DND-41 (cell line): ENCODE results near the gene TEKT2.
A peak's percentile ranks its signal among the peaks of the same experiment; 100 is the strongest.

ENCODE experiments used
- ATAC-seq: fragments of 200-7000 bp; cut with Tn5 transposase; 3 replicates; pipeline ENCODE4 v1.9.1; 2021; ENCODE audit warnings: low read depth; ENCODE audit not compliant: insufficient read depth
- DNase-seq: peaks from one replicate; pipeline ENCODE4 v3.0.0-alpha.2; 2020
- H2AFZ ChIP-seq: 2 replicates; pipeline ENCODE4 v1.6.0; 2012; ENCODE audit warnings: low read depth, low read length
- H3K27ac ChIP-seq: 2 replicates; pipeline ENCODE4 v1.5.1; 2012; ENCODE audit warnings: low read length, inconsistent platforms
- H3K27me3 ChIP-seq: fragments of 200-600 bp; sonication (generic); 2 replicates; pipeline ENCODE4 v1.6.0; 2012; ENCODE audit warnings: low read length, mild to moderate bottlenecking, inconsistent platforms; ENCODE audit not compliant: insufficient read depth, poor library complexity
- H3K36me3 ChIP-seq: 2 replicates; pipeline ENCODE4 v1.5.1; 2012; ENCODE audit warnings: low read length, inconsistent platforms; ENCODE audit not compliant: insufficient read depth
- H3K4me1 ChIP-seq: 2 replicates; pipeline ENCODE4 v1.5.1; 2012; ENCODE audit warnings: mild to moderate bottlenecking, low read length; ENCODE audit not compliant: insufficient read depth
- H3K4me2 ChIP-seq: 2 replicates; pipeline ENCODE4 v1.6.0; 2012; ENCODE audit warnings: mild to moderate bottlenecking, moderate library complexity, low read length, inconsistent platforms; ENCODE audit not compliant: insufficient read depth
- H3K4me3 ChIP-seq, 2 experiments: fragments of 200-600 bp in 1 of 2; shearing (Covaris generic) in 1 of 2; 2 replicates each; pipeline ENCODE4 v1.5.1; 2012 to 2016; ENCODE audit warnings: inconsistent platforms in 2 of 2, low read length in 2 of 2, mild to moderate bottlenecking in 2 of 2, low read depth in 1 of 2, moderate library complexity in 1 of 2
- H3K79me2 ChIP-seq: 2 replicates; pipeline ENCODE4 v1.6.0; 2012; ENCODE audit warnings: low read length, inconsistent platforms; ENCODE audit not compliant: insufficient read depth
- H3K9ac ChIP-seq: 2 replicates; pipeline ENCODE4 v1.6.0; 2012; ENCODE audit warnings: low read depth, mild to moderate bottlenecking, inconsistent platforms, low read length, moderate library complexity
- H3K9me3 ChIP-seq: 2 replicates; pipeline ENCODE4 v1.5.1; 2012; ENCODE audit warnings: low read length, moderate library complexity, mild to moderate bottlenecking, inconsistent platforms; ENCODE audit not compliant: insufficient read depth, severe bottlenecking
- H4K20me1 ChIP-seq: 2 replicates; pipeline ENCODE4 v1.6.0; 2012; ENCODE audit warnings: low read length; ENCODE audit not compliant: insufficient read depth
- CTCF ChIP-seq: IDR thresholded peaks from 2 replicates; pipeline ENCODE4 v1.5.1; 2012; ENCODE audit warnings: borderline replicate concordance, low read length, moderate library complexity, mild to moderate bottlenecking; ENCODE audit not compliant: poor library complexity, severe bottlenecking; ENCODE audit errors: extremely low read depth
- EZH2 ChIP-seq: IDR thresholded peaks from 3 replicates; pipeline ENCODE4 v1.6.1; 2012; ENCODE audit warnings: borderline replicate concordance, low read depth, mild to moderate bottlenecking, moderate library complexity, low read length, inconsistent platforms; ENCODE audit not compliant: severe bottlenecking

Gene TEKT2

DNA sequence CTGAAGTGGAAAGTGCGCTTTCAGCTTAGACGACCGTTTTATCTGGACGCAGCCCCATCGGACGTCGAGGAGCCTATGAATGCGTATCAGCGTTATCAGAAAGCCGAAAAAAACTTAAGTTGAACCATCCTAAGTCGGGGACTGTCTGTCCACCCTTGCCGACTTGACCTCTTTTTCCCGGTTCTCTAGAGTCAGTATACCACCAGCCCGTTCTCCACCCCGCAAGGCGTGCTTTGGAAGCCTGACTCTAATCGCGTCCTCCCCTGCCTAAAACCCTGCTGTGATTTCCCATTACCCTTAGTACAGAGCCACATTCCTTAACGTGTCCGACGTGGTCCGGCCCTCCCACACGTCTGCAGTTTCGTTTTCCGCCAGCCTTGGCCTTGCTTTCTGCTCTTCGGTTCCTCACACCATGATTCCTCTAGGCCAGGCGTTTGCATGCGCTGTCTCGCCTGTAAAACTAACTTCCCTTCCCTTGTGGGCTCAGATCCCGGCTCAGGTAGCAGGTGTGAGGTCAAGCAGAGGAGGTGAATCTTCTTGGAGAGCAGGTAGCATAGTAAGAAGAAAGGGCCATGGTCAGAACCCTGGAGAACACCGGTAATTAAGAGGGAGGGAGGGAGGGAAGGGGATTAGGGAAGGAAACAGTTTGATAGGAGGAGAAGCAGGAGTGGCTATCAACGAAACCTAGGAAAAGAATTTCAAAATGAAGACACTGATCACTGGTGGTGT lies 5.7 kb downstream of the TEKT2 start:
- peak overlapping the region; percentile 96 for H2AFZ ChIP-seq
- H3K9me3 ChIP-seq: no peaks in the 10 kb centered on the region
- H3K36me3 ChIP-seq: peaks cover 41% of the 10 kb centered on the region
- peaks cover 37% of the 10 kb centered on the region for H3K4me1 ChIP-seq
- H3K4me2 ChIP-seq: peak overlapping the region; percentile 96
- peak; percentile 43 for DNase-seq
- H4K20me1 ChIP-seq: peaks cover 25% of the 10 kb centered on the region
- ATAC-seq: peak; percentile 33; the same call in 1 of the 3 replicates
- peaks cover 4% of the 10 kb centered on the region for H3K27me3 ChIP-seq
- TF ChIP-seq EZH2: no peak
- no peak for TF ChIP-seq CTCF
- H3K27ac ChIP-seq: peak overlapping the region; percentile 78
- peak overlapping the region; percentile 65 to 85 for H3K4me3 ChIP-seq
- peaks cover 40% of the 10 kb centered on the region for H3K79me2 ChIP-seq
- H3K9ac ChIP-seq: peak overlapping the region; percentile 83

DNA sequence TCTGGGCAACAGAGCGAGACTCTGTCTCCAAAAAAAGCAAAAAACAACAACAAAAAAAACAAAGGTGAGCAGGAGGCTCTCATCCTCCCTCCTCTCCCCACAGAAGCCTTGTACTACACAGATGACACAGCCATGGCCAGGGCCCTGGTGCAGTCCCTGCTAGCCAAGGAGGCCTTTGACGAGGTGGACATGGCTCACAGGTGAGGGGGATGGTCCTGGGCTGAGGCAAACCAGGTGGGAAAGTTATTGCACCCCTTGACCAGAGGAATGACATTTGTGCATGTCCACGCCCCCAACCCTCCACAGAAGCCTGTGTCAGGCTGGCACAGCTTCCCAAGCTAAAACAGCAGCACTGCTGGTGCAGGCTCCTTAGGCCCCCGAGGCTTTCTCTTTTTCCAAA lies 7.2 kb downstream of the TEKT2 start:
- Histone ChIP-seq H3K79me2 (peaks cover 40% of the 10 kb centered on the region), H3K4me3 (no peak overlapping the region), H3K27ac (no peak overlapping the region), H4K20me1 (peaks cover 25% of the 10 kb centered on the region), H3K9me3 (no peaks in the 10 kb centered on the region), H3K4me1 (peaks cover 37% of the 10 kb centered on the region), H3K27me3 (no peaks in the 10 kb centered on the region), H3K4me2 (peak overlapping the region; percentile 38; the same call in 1 of the 2 replicates), H3K9ac (no peak overlapping the region), H2AFZ (no peak overlapping the region), H3K36me3 (peaks cover 51% of the 10 kb centered on the region)
- DNase-seq (no peak), ATAC-seq (no peak)
- no peak for TF ChIP-seq CTCF
- no peak for TF ChIP-seq EZH2

DNA sequence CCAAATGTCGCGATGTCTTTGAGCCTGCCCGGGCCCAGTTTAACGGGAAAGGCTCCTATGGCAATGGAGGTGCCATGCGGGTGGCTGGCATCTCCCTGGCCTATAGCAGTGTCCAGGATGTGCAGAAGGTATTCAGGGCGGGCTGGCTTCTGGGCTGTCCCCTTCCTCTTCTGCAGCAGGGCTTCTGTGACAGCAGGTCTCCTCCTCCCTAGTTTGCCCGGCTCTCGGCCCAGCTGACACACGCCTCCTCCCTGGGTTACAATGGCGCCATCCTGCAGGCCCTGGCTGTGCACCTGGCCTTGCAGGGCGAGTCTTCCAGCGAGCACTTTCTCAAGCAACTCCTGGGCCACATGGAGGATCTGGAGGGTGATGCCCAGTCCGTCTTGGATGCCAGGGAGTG lies 7.8 kb downstream of the TEKT2 start:
- H2AFZ ChIP-seq: no peak overlapping the region
- no peak for DNase-seq
- peaks cover 40% of the 10 kb centered on the region for H3K79me2 ChIP-seq
- no peak overlapping the region for H3K4me2 ChIP-seq
- peaks cover 51% of the 10 kb centered on the region for H3K36me3 ChIP-seq
- peaks cover 37% of the 10 kb centered on the region for H3K4me1 ChIP-seq
- H4K20me1 ChIP-seq: peaks cover 27% of the 10 kb centered on the region
- no peak overlapping the region for H3K27ac ChIP-seq
- H3K9ac ChIP-seq: no peak overlapping the region
- TF ChIP-seq CTCF (no peak), EZH2 (no peak)
- no peaks in the 10 kb centered on the region for H3K9me3 ChIP-seq
- no peak for ATAC-seq
- H3K27me3 ChIP-seq: no peaks in the 10 kb centered on the region
- no peak overlapping the region for H3K4me3 ChIP-seq
